Measurements from ENCODE around the gene KRTAP6-1. TPM values are rescaled to one million over a fixed set of nuclear protein-coding genes. Genes with fewer than 3 reads are reported as not detected.

Gene KRTAP6-1
- total and polyA plus RNA-seq, 2 donors (not counting 1 experiment from before 2014, with no cell fraction given), result not detected

GRCh38 chr21:30567617-30568016 is 46.1 kb downstream of the KRTAP6-1 start:
- H3K9ac ChIP-seq (ENCODE audit: low read length), result no peak overlapping the region
- POLR2A ChIA-PET, result no interaction called here
- DNase-seq, result no peak

GRCh38 chr21:30563630-30564029 is 50.1 kb downstream of the KRTAP6-1 start:
- no peak overlapping the region for H2AFZ ChIP-seq (ENCODE audit: insufficient read depth, low read depth, low read length, poor library complexity, severe bottlenecking)
- H3K27me3 ChIP-seq (replicated peaks in 1 of 4; ENCODE audit: control extremely low read depth in 1 of 4, control insufficient read depth in 3 of 4, insufficient read depth in 4 of 4, low read length in 3 of 4), result no peaks in the 10 kb centered on the region
- no peak overlapping the region for H3K27ac Mint-ChIP-seq
- no peak for TF ChIP-seq EZH2 (IDR thresholded peaks at IDR 0.05; ENCODE audit: borderline replicate concordance, insufficient read depth, low read depth, low read length, poor library complexity, severe bottlenecking)
- TF ChIP-seq CTCF (IDR thresholded peaks at IDR 0.05), result no peak
- no CpG with 5 or more reads among the region's 2 CpGs for WGBS (ENCODE audit: insufficient coverage)
- H3K4me1 Mint-ChIP-seq, result no peaks in the 10 kb centered on the region
- ATAC-seq (ENCODE audit: low read depth) (no peak), DNase-seq (no peak)
- no peak overlapping the region for H3K9ac ChIP-seq (ENCODE audit: low read length)
- H3K9me3 Mint-ChIP-seq (ENCODE audit: insufficient read depth), result no peaks in the 10 kb centered on the region
- H4K20me1 ChIP-seq (ENCODE audit: control insufficient read depth, insufficient read depth, low read length, poor library complexity, severe bottlenecking), result no peaks in the 10 kb centered on the region
- CTCF ChIA-PET, result no interaction called here
- H3K27ac ChIP-seq (ENCODE audit: low read length in 2 of 2), result no peak overlapping the region
- H3K9me3 ChIP-seq (ENCODE audit: control extremely low read depth in 1 of 3, control insufficient read depth in 2 of 3, insufficient read depth in 1 of 3, low read length in 2 of 3), result no peaks in the 10 kb centered on the region
- H3K4me3 Mint-ChIP-seq, result no peak overlapping the region
- H3K27me3 Mint-ChIP-seq, result no peaks in the 10 kb centered on the region
- H3K4me3 ChIP-seq (ENCODE audit: control extremely low read depth in 1 of 5, extremely low read depth in 1 of 5, insufficient read depth in 1 of 5, low read depth in 2 of 5, low read length in 4 of 5), result no peak overlapping the region
- H3K4me1 ChIP-seq (ENCODE audit: control insufficient read depth in 2 of 2, insufficient read depth in 2 of 2, low read length in 2 of 2), result no peaks in the 10 kb centered on the region
- no peaks in the 10 kb centered on the region for H3K79me2 ChIP-seq (ENCODE audit: control insufficient read depth, insufficient read depth, low read length)
- POLR2A ChIA-PET, result no interaction called here
- no peak overlapping the region for H3K4me2 ChIP-seq (replicated peaks; ENCODE audit: low read depth, low read length, poor library complexity, severe bottlenecking)
- intact Hi-C loops (cut with micrococcal nuclease), result no loop called here
- no peaks in the 10 kb centered on the region for H3K36me3 ChIP-seq (replicated peaks in 1 of 2; ENCODE audit: control extremely low read depth in 1 of 2, control insufficient read depth in 1 of 2, extremely low read depth in 1 of 2, insufficient read depth in 2 of 2, low read length in 1 of 2)

More at GRCh38 chr21:30567617-30568016, 46.1 kb downstream of the KRTAP6-1 start:
- H3K4me3 ChIP-seq (ENCODE audit: control extremely low read depth in 1 of 5, extremely low read depth in 1 of 5, insufficient read depth in 1 of 5, low read depth in 2 of 5, low read length in 4 of 5), result no peak overlapping the region
- H2AFZ ChIP-seq (ENCODE audit: insufficient read depth, low read depth, low read length, poor library complexity, severe bottlenecking), result no peak overlapping the region
- intact Hi-C loops (cut with micrococcal nuclease), result no loop called here
- no peak overlapping the region for H3K27ac ChIP-seq (ENCODE audit: low read length in 2 of 2)
- no peaks in the 10 kb centered on the region for H3K4me1 Mint-ChIP-seq
- CTCF ChIA-PET, result no interaction called here
- H3K79me2 ChIP-seq (ENCODE audit: control insufficient read depth, insufficient read depth, low read length), result no peaks in the 10 kb centered on the region
- H3K4me2 ChIP-seq (replicated peaks; ENCODE audit: low read depth, low read length, poor library complexity, severe bottlenecking), result no peak overlapping the region
- no peak overlapping the region for H3K27ac Mint-ChIP-seq
- no peak overlapping the region for H3K4me3 Mint-ChIP-seq
- H3K9me3 Mint-ChIP-seq (ENCODE audit: insufficient read depth), result peaks cover 5% of the 10 kb centered on the region
- no peaks in the 10 kb centered on the region for H3K27me3 Mint-ChIP-seq
- no peaks in the 10 kb centered on the region for H3K9me3 ChIP-seq (ENCODE audit: control extremely low read depth in 1 of 3, control insufficient read depth in 2 of 3, insufficient read depth in 1 of 3, low read length in 2 of 3)
- H3K4me1 ChIP-seq (ENCODE audit: control insufficient read depth in 2 of 2, insufficient read depth in 2 of 2, low read length in 2 of 2), result no peaks in the 10 kb centered on the region
- TF ChIP-seq CTCF (IDR thresholded peaks at IDR 0.05) (no peak), EZH2 (IDR thresholded peaks at IDR 0.05; ENCODE audit: borderline replicate concordance, insufficient read depth, low read depth, low read length, poor library complexity, severe bottlenecking) (no peak)
- H4K20me1 ChIP-seq (ENCODE audit: control insufficient read depth, insufficient read depth, low read length, poor library complexity, severe bottlenecking), result no peaks in the 10 kb centered on the region
- no peaks in the 10 kb centered on the region for H3K27me3 ChIP-seq (replicated peaks in 1 of 4; ENCODE audit: control extremely low read depth in 1 of 4, control insufficient read depth in 3 of 4, insufficient read depth in 4 of 4, low read length in 3 of 4)
- no peaks in the 10 kb centered on the region for H3K36me3 ChIP-seq (replicated peaks in 1 of 2; ENCODE audit: control extremely low read depth in 1 of 2, control insufficient read depth in 1 of 2, extremely low read depth in 1 of 2, insufficient read depth in 2 of 2, low read length in 1 of 2)
- no peak for ATAC-seq (ENCODE audit: low read depth)

Small RNA genes lying within 50 kb of the gene (small RNA-seq; reads per million reads assigned to genes)
- gene KRTAP20-1 (ENCODE audit: insufficient read length, low read depth, low replicate concordance) (not detected), gene KRTAP20-3 (ENCODE audit: insufficient read length, low read depth, low replicate concordance) (not detected), gene KRTAP20-4 (ENCODE audit: insufficient read length, low read depth, low replicate concordance) (not detected), gene KRTAP22-1 (ENCODE audit: insufficient read length, low read depth, low replicate concordance) (not detected), gene KRTAP22-2 (ENCODE audit: insufficient read length, low read depth, low replicate concordance) (not detected)

Other genes starting within 250 kb of the KRTAP6-1 start
- gene KRTAP13-2, start 241.7 kb downstream of the KRTAP6-1 start, total RNA-seq, result not detected in 2 replicates
- not detected in 2 replicates for gene KRTAP13-2, start 241.7 kb downstream of the KRTAP6-1 start, polyA plus RNA-seq
- not detected in 2 replicates for gene KRTAP13-1, start 217.9 kb downstream of the KRTAP6-1 start, total RNA-seq
- not detected in 2 replicates for gene KRTAP13-1, start 217.9 kb downstream of the KRTAP6-1 start, polyA plus RNA-seq
- not detected in 2 replicates for gene KRTAP13-3, start 188.0 kb downstream of the KRTAP6-1 start, total RNA-seq
- gene KRTAP13-3, start 188.0 kb downstream of the KRTAP6-1 start, polyA plus RNA-seq, result not detected in 2 replicates
- not detected in 2 replicates for gene KRTAP13-4, start 183.7 kb downstream of the KRTAP6-1 start, total RNA-seq
- not detected in 2 replicates for gene KRTAP13-4, start 183.7 kb downstream of the KRTAP6-1 start, polyA plus RNA-seq
- not detected in 2 replicates for gene KRTAP15-1, start 173.7 kb downstream of the KRTAP6-1 start, total RNA-seq
- not detected in 2 replicates for gene KRTAP15-1, start 173.7 kb downstream of the KRTAP6-1 start, polyA plus RNA-seq
- gene KRTAP19-1, start 133.6 kb downstream of the KRTAP6-1 start, total RNA-seq, result not detected in 2 replicates
- gene KRTAP19-1, start 133.6 kb downstream of the KRTAP6-1 start, polyA plus RNA-seq, result not detected in 2 replicates
- not detected in 2 replicates for gene KRTAP19-2, start 126.5 kb downstream of the KRTAP6-1 start, total RNA-seq
- not detected in 2 replicates for gene KRTAP19-2, start 126.5 kb downstream of the KRTAP6-1 start, polyA plus RNA-seq
- gene KRTAP19-3, start 121.9 kb downstream of the KRTAP6-1 start, total RNA-seq, result not detected in 2 replicates
- gene KRTAP19-3, start 121.9 kb downstream of the KRTAP6-1 start, polyA plus RNA-seq, result not detected in 2 replicates
- gene KRTAP19-4, start 116.8 kb downstream of the KRTAP6-1 start, total RNA-seq, result not detected in 2 replicates
- not detected in 2 replicates for gene KRTAP19-4, start 116.8 kb downstream of the KRTAP6-1 start, polyA plus RNA-seq
- gene KRTAP19-5, start 111.8 kb downstream of the KRTAP6-1 start, total RNA-seq, result not detected in 2 replicates
- not detected in 2 replicates for gene KRTAP19-5, start 111.8 kb downstream of the KRTAP6-1 start, polyA plus RNA-seq
- gene KRTAP19-6, start 72.1 kb downstream of the KRTAP6-1 start, total RNA-seq, result not detected in 2 replicates
- gene KRTAP19-6, start 72.1 kb downstream of the KRTAP6-1 start, polyA plus RNA-seq, result not detected in 2 replicates
- gene KRTAP19-7, start 52.6 kb downstream of the KRTAP6-1 start, total RNA-seq, result not detected in 2 replicates
- gene KRTAP19-7, start 52.6 kb downstream of the KRTAP6-1 start, polyA plus RNA-seq, result not detected in 2 replicates
- gene KRTAP22-2, start 23.5 kb downstream of the KRTAP6-1 start, total RNA-seq, result not detected in 2 replicates
- not detected in 2 replicates for gene KRTAP22-2, start 23.5 kb downstream of the KRTAP6-1 start, polyA plus RNA-seq
- not detected in 2 replicates for gene KRTAP6-3, start 21.5 kb downstream of the KRTAP6-1 start, total RNA-seq
- gene KRTAP6-3, start 21.5 kb downstream of the KRTAP6-1 start, polyA plus RNA-seq, result not detected in 2 replicates
- not detected in 2 replicates for gene KRTAP6-2, start 15.0 kb downstream of the KRTAP6-1 start, total RNA-seq
- not detected in 2 replicates for gene KRTAP6-2, start 15.0 kb downstream of the KRTAP6-1 start, polyA plus RNA-seq
- not detected in 2 replicates for gene KRTAP22-1, start 12.8 kb downstream of the KRTAP6-1 start, total RNA-seq
- gene KRTAP22-1, start 12.8 kb downstream of the KRTAP6-1 start, polyA plus RNA-seq, result not detected in 2 replicates
- gene KRTAP20-1, start 2.5 kb upstream of the KRTAP6-1 start, total RNA-seq, result not detected in 2 replicates
- gene KRTAP20-1, start 2.5 kb upstream of the KRTAP6-1 start, polyA plus RNA-seq, result not detected in 2 replicates
- not detected in 2 replicates for gene KRTAP20-4, start 6.7 kb upstream of the KRTAP6-1 start, total RNA-seq
- not detected in 2 replicates for gene KRTAP20-4, start 6.7 kb upstream of the KRTAP6-1 start, polyA plus RNA-seq
- gene KRTAP20-2, start 21.3 kb upstream of the KRTAP6-1 start, total RNA-seq, result not detected in 2 replicates
- gene KRTAP20-2, start 21.3 kb upstream of the KRTAP6-1 start, polyA plus RNA-seq, result not detected in 2 replicates
- gene KRTAP20-3, start 28.9 kb upstream of the KRTAP6-1 start, total RNA-seq, result not detected in 2 replicates
- not detected in 2 replicates for gene KRTAP20-3, start 28.9 kb upstream of the KRTAP6-1 start, polyA plus RNA-seq
- gene KRTAP21-3, start 104.8 kb upstream of the KRTAP6-1 start, total RNA-seq, result not detected in 2 replicates
- not detected in 2 replicates for gene KRTAP21-3, start 104.8 kb upstream of the KRTAP6-1 start, polyA plus RNA-seq
- gene KRTAP21-2, start 133.3 kb upstream of the KRTAP6-1 start, total RNA-seq, result not detected in 2 replicates
- gene KRTAP21-2, start 133.3 kb upstream of the KRTAP6-1 start, polyA plus RNA-seq, result not detected in 2 replicates
- gene KRTAP21-1, start 141.5 kb upstream of the KRTAP6-1 start, total RNA-seq, result not detected in 2 replicates
- gene KRTAP21-1, start 141.5 kb upstream of the KRTAP6-1 start, polyA plus RNA-seq, result not detected in 2 replicates
- not detected in 2 replicates for gene KRTAP8-1, start 199.3 kb upstream of the KRTAP6-1 start, total RNA-seq
- not detected in 2 replicates for gene KRTAP8-1, start 199.3 kb upstream of the KRTAP6-1 start, polyA plus RNA-seq
- not detected in 2 replicates for gene KRTAP7-1, start 215.8 kb upstream of the KRTAP6-1 start, total RNA-seq
- gene KRTAP7-1, start 215.8 kb upstream of the KRTAP6-1 start, polyA plus RNA-seq, result not detected in 2 replicates

Measured in B cell (primary cell).